NCI-H2107 treated with DMSO at 0.1 percent for 48 hours (cell line): Measurements from ENCODE around the gene SLCO1A2.

Experiments
- DNase-seq: peaks from one replicate; lab custom pipeline; 2025; ENCODE audit not compliant: unreplicated experiment; lab: John Stamatoyannopoulos, UW

SLCO1A2 gene

DNA sequence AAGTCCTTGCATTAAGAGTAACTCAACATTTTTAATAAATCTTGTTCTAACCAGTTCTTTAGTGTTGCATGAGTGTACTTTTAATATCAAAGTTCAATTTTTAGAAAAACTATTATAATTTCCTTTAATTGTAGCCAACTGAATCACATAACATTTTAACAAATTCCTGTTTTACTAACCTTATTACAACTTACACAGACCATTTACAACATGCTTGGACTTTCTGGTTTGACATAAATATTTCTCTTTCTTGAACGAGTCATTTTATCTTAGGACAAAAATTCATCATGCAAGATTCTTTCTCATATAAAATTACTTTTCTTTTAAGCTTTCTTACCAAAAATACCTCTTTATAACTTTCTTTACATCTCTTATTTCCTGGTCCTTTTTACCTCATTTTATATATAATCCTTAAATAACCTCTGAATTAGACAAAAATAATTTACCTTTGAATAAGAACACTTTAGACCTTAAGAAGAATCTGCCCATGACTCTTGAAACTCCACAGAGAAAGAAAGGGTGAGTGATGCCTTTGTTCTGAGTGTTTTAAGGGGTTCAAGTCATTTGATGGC lies 3.9 kb downstream of the SLCO1A2 start:
- no peak for DNase-seq

DNA sequence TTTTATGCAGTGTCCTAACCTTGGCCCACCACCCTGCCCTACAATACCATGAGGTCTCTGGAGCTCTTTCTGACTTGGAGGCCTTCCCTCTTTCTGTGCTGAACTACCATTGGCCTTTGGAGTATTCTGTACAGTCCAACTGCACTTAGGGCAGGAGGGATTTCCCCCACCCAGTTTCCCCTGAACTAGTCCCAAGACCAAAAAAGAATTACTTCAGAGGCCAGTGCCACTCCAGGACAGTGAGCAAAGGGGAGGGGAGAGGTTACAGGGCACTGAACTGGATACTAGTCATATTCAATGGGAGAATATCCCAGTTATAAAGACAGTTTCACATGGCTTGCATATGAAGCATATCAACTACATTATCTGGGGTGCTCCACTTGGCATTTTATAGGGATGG lies 6.1 kb downstream of the SLCO1A2 start:
- DNase-seq, result no peak

DNA sequence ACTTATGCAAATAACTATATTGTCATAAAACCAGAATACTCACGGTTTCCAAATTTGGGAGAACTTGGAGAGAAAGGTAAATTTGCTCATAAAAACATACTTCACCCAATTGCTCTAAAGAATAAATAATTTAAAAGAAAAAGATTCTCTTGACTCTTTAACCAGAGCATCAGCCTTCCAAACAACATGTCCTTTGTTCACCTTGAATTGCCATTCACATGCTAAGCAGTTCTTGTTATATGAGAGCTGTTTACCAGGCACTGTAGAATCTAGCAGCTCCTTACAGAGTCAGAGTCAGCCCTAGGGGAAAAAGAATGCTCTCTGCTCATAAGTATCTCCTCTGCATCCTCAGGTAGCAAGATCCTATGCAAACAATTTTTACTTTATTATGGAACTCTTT lies 10.2 kb downstream of the SLCO1A2 start:
- no peak for DNase-seq

DNA sequence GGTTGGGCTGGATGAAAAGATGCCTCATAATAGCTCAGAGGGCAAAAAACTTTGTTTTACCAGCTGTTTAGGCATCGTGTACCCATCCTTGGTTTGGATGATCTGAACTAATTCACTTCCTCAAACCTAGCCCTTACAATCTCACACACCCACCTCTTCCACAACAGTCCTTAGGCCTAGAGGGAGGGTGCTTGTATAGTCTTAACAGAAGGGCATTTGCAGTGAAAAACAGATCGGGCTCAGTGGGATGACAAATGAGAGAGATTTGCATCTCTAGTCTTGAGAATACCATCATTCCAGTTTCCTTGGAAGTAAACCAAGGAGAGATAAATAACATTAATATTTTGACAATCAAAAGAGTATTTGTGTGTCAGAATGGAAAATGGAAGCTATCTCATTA lies 11.0 kb downstream of the SLCO1A2 start:
- no peak for DNase-seq

DNA sequence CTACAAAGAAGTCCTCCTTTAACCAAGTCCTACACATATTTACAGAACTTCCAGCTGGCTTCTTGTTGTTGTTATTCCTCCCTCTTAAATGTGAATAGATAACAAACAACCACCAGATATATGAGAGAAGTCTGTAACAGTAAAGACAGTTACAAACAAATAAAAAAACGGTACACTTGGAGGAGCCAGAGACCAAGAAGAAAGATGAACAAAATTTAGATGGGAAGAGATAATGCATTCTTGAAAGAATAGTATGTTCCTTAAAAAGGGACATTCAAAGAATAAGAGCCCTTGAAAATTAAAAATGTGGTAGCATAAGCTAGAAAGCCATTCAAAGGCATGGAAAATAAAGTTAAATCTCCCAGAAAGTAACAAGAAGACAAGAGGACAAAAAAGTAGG lies 25.9 kb downstream of the SLCO1A2 start:
- no peak for DNase-seq

DNA sequence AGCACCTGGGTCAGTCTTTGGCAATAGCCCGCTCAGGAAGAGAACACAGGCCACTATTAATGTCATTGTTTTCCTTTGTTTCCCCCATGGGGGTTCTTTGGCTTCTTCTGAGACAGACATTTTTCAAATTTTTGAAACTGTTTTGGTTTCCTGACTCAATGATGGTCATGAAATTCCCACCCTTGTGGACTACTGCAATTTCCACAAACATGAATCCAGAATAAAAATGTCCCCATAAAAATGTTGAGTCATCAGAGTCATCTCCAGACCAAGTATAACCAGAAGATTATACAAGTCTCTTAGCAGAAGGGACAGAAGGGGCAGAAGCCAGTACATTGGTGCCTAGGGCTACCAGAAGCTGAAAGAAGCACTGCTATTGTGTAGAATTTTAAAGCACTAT lies 29.1 kb downstream of the SLCO1A2 start:
- DNase-seq, result no peak

DNA sequence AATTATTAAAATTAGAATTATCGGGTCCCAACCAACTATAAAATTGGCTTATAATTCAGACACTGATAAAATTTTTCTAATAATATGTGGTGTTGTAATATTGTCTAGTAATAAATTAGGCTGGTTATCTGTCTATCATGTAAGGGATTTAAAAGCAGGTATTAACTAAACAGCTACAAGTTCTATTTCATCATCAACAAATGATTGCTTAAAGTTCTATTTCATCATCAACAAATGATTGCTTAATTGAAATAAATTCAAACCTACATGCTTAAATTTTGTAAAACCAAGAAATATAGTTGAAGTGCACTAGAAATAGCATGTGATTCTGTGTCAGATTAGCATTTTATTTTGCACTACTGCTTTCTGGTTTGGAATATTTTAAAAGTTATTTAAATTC lies 34.1 kb downstream of the SLCO1A2 start:
- no peak for DNase-seq

DNA sequence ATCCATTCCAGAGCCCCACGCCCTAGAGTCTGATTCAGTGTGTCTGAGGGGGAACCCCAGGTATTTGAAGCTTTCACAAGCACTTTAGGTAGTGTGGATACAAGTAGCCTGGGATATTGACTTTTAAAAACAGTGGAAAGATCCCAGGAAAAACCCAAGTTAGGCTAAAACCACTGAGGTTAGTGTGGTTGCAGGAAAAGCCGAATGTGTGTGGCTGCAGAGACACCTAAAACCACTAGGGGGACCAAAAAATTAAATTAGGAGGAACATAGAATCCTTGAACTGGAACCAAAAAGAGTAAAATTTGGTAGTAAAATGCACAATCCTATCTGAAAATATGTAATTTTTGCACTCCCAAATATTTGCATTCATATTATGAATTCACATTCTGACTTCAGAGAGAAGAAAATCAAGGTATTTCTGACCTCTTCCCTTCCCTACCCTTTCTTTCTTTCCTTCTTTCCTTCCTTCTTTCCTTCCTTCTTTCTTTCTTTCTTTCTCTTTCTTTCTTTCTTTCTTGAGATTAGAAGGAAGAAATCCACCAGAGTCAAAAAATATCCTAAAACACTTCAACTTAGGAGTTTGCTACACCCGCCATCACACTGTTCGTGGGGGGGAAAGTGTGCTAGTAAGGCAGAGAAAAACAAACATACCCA lies 37.8 kb downstream of the SLCO1A2 start:
- DNase-seq, result peak; percentile 16

DNA sequence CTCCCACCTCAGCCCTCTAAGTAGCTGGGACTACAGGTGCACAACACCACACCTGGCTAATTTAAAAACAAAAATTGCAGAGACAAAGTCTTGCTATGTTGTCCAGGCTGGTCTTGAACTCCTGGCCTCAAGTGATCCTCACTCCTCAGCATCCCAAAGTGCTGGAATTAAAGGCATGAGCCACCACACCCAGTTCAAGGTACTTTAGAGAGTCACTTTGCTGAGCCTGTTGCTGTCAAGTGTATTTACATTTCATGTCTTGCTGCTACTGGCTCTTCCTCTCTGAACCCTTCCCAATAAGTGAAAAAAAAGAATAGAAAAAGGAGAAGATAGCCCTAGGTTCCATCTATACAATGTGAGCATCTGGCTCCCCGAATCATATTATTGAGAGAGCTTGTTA lies 38.4 kb downstream of the SLCO1A2 start:
- DNase-seq, result no peak

DNA sequence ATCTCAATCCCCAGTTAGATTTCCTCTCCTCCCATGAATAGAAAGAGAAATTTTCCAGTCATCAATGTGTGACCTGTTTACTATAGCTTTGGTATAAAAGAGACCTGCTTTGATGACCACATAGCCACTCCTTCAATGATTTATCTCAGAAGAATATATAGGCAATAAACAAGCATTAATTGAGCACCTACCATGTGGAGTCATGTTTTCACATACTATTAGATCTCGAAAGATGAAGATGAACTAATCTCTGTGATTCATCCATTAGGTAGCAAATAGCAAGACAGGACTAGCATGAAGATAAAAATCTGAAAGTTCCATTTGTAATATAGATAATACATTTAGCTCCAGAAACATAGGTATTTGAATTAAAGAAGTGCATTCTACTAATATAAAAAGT lies 40.5 kb downstream of the SLCO1A2 start:
- DNase-seq, result no peak

DNA sequence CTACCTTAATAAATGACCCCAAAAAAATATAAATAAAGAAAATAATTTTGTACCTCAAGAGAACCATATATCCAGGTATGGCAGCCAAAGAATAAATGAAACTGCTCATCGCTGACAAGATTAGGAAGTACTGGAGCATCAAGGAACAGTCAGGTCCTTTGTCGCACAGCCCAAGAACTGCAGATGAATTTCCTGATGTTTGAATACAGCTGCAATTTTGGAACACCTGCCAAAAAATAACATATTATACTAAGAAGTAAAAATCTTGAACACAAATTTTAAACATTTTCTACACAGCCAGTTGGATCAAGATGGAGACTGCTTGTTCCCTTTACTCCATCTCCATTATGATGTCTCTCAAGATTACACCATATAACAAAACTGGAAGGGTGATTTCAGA lies 42.6 kb downstream of the SLCO1A2 start:
- DNase-seq, result no peak

DNA sequence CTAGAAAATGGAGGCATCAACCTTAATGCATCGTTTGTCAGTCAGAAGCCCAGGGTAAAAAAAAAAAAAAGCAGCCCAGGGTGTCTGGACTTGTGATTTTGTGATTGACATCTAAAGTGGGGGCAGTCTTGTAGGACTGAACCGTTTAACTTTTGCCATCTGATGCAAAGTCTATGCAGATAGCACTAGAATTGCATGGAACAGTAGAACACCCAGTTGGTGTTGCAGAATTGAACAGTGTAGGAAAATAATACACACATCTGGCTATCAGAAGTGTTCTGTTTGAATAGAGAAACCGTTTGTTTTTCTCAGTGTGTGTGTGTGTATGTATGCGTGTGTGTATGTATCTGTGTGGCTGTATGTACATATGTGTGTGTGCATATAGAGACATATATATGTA lies 45.0 kb downstream of the SLCO1A2 start:
- no peak for DNase-seq

DNA sequence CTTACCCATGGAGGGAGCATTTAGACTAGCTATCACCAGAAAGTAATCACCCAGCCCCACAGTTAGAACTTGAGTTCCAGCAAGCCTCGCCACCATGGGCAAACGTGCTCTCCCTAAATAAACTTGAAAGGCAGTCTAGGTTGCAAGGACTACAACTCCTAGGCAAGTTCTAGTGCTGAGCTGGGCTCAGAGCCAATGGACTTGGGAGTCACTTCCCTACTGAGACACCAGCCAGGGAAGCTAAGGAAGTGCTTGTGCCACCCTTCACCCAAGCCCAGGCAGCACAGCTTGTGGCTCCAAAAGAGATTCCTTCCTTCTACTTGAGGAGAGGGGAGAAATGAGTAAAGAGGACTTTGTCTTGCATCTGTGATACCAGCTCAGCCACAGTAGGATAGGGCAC lies 57.9 kb downstream of the SLCO1A2 start:
- no peak for DNase-seq

DNA sequence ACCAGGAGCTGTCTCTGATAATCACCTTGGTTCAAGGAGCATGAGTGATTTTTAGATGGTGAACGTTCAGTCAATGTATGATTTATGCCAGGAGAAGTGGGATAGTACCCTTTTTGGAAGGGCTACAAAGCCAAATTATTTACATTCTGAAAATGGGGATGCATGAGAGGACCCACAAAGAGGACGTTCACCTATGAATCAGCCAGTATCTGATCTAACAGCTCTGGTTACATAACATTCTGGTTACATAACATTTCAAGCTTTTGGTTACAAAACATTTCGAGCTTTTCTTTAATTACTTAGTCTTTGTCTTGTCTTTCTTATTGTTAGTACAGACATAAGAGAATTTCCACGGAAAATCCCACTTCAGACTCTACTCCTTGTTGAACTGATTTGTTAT lies 68.8 kb downstream of the SLCO1A2 start:
- no peak for DNase-seq

DNA sequence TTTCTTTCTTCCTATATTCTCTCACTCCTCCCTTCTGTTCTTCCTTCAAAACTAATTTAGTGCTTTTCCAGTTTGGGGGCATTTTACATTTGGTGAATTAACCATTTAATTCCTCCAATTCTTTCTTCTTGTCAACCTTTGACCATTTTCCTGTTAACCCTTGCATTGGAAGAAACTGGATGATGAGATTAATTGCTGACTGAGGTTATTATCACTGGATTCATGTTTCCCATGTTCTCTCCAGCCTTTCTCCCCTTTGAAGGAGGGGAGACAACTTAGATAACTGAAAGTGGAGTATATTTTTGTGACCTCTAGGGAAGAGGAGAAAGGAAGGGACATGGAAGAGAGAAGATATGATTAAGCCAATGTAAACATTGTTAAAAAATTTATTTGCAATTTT lies 70.5 kb downstream of the SLCO1A2 start:
- no peak for DNase-seq

DNA sequence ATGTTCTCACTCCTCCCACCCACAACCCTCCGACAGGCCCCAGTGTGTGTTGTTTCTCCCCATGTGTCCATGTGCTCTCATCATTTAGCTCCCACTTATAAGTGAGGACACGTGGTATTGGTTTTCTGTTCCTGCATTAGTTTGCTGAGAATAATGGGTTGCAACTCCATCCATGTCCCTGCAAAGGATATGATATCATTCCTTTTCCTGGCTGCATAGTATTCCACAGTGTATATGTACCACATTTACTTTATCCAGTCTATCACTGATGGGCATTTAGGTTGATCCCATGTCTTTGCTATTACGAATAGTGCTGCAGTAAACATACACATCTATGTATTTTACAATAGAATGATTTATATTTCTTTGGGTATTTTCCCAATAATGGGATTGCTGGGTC lies 77.5 kb downstream of the SLCO1A2 start:
- DNase-seq, result no peak

DNA sequence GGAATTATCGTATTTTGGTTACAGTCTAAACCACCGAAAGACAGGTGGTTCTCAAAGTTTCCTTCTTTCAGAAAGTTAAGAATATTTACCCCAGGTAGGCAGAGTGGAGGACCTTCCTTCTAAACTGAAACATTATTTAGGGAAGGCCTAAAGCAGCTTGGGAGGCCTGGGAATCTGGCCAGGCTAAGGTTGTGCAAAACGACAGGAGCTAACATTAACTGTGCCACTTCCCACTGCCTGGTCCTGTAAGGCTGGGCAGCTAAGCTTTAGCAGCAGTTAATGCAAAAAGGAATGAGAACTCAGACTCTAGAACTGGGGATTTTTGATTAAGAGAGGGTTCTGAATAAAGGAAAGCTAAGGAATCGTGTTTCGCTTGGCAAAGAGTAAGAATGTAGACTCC lies 82.6 kb downstream of the SLCO1A2 start:
- no peak for DNase-seq

DNA sequence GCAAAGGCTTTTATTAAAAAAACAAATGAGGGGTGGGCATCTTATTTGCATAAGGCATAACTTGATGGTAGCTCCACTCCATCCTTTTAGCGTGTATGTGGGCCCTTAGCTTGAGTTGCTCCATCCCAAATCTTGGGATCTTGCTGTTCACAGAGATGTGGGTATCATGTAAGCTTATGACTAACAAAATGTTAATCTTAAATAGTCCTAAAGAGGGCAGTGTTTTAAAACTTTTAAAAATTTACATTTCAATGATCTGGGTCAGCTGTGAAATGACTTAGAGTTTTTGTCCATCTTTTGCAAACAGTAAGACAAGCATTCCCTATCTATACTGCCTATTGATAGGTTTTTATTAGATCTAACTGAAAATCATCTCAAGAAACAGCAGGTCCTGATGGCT lies 86.0 kb downstream of the SLCO1A2 start:
- no peak for DNase-seq

DNA sequence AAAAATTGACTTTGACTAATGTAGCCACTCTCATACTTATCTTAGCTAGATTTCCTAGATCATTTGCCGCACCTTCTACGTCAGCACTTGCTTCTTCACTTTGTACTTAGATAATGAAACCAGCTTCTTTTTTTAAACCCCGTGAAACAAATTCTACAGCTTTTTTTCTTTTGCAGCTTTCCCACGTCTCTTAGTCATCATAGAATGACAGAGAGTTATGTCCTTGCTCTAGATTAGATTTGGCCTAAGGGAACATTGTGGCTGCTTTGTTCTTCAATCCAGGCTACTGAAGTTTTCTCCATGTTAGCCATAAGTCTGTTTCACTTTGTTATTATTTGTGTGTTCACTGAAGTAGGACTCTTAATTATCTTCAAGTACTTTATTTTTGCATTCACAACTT lies 94.9 kb downstream of the SLCO1A2 start:
- no peak for DNase-seq

DNA sequence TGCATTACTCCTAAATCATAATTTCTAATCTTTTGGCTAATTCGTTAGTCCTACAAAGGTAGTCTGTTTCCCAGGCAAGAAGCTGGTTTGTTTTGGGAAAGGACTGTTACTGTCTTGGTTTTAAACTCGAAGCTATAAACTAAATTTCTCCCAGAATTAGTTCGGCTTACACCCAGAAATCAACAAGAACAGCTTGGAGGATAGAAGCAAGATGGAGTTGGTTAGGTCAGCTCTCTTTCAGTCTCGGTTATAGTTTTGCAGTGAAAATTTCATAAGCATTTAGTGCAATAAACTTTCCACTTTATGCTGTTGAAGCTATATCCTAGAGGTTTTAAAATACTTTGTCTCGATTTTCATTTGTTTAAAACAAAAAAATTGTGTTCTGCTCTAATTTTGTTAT lies 100.3 kb downstream of the SLCO1A2 start:
- no peak for DNase-seq

DNA sequence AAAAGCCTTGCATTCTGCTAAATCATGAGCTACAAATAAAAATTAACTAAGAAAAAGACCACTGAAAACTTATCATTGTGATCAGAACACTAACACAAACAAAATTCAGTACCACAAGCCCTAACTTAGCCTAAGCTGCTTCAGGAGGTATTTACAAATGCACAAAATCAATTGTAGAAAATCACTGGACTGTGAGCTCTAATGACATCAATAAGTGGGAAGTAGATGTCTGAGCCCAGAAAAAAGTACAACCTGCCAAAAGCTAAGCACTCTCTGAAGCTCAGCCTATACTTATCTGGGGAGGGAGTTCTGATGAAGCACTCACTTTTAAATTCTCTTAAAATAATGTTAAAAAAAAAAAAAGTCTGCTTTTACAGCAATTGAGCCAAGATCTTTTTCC lies 110.8 kb downstream of the SLCO1A2 start:
- no peak for DNase-seq

DNA sequence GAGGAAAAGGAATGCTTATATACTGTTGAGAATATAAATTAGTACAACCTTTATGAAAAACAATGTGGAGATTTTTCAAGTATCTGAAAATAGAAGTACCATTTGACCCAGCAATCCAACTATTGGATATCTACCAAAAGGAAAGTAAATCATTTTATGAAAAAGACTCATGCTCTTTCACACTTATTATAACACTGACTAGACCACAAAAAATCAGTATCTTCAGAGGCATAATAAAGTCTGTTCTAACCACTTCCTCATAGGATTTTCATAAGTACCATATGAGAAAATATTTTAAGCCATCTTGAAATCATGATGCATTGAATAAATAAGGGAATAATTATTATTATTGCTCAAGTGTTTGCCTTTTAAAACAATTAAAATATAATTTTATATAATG lies 112.9 kb downstream of the SLCO1A2 start:
- DNase-seq, result no peak

DNA sequence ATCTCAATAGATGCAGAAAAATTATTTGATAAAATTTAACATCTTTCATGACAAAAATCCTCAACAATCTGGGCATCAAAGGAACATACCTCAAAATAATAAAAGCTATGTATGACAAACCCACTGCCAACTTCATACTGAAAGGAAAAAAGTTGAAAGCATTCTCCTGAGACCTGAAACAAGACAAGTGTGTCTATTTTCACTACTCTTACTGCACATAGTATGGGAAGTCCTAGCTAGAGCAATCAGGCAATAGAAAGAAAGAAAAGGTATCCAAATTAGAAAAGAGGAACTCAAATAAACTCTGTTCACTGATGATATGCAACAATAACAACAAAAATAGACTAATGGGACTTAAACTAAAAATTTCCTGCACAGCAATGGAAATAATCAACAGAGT lies 113.6 kb downstream of the SLCO1A2 start:
- no peak for DNase-seq
